Measurements from ENCODE around the gene CDCA7L.

CDCA7L gene

DNA sequence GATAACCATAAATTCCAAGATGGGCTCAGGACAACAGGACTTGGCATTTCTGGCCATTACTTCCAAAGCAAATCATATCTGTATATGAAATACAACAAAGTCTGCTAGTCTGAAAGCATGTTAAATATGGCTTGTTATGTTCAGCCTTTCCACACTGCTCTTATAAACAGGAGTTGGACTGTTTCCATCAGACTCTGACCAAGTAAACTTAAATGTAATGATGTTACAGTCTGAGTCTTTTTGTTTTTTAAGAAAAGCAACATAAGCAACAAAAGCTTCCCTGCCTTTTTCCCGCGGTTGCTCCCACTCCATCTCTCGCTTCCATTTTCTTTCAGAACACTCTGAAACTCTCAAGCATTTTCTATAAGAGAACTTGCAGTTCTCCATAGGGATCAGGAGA lies 8.1 kb upstream of the CDCA7L start:
- no peak overlapping the region for H3K4me3 Mint-ChIP-seq
- no peaks in the 10 kb centered on the region for H3K36me3 Mint-ChIP-seq (ENCODE audit: low read depth)
- H3K27ac Mint-ChIP-seq = no peak overlapping the region
- H3K4me1 Mint-ChIP-seq (ENCODE audit: low read depth) = no peaks in the 10 kb centered on the region
- peaks cover 10% of the 10 kb centered on the region for H3K27me3 Mint-ChIP-seq (ENCODE audit: low read depth)
- H3K9me3 Mint-ChIP-seq = no peaks in the 10 kb centered on the region

DNA sequence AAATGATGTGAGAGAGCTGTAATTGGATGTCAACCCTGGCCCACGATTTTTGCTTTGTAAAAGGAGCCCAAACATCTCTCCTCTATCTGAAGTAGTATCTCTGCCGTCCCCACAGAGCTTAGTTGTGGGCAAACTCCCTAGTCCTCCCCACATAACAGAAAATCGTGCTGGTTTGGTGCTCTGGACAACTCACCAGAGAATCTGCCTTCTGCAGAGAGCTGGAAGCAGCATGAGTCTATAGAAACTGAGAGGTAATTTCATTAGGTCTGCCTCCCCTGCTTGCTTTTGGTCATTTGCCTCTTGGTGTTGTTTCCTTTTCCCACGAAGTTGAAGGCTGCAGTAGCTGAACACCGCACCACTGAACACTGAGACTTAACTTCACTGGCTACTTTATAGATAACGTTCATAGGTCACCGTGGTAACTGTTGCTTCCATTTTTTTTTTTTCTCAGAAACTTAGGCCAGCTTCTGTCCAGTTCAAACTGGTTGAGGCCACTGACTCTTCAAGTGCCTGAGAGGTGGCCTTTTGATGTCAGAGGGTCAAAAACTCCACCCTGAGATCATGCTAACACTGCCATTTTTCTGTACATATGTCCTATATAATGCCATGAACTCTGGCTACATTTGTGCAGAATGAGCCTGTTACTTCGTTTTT lies 3.3 kb upstream of the CDCA7L start:
- H3K36me3 Mint-ChIP-seq (ENCODE audit: low read depth) = no peaks in the 10 kb centered on the region
- H3K4me1 Mint-ChIP-seq (ENCODE audit: low read depth) = peaks cover 27% of the 10 kb centered on the region
- no peaks in the 10 kb centered on the region for H3K9me3 Mint-ChIP-seq
- no peak overlapping the region for H3K27ac Mint-ChIP-seq
- H3K4me3 Mint-ChIP-seq = no peak overlapping the region
- peaks cover 12% of the 10 kb centered on the region for H3K27me3 Mint-ChIP-seq (ENCODE audit: low read depth)

DNA sequence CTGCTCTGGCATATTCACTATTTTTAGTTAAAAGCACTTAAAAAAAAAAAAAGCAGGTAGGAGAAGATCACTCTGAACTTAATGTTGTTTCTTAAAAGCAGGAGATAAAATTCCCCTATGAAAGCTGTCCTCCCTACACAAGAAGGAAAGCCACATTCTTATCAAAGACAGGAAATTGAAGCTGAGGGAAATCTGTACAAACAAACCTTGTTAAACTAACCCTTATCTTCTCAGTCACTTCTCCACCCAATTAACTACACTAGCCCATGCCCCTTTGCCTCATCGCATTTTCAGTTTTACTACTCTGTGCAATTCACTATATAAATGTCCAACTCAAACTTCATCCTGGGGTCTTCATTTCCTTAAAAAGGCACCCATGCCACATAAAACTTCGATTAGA lies 2.7 kb upstream of the CDCA7L start:
- Mint-ChIP-seq H3K27ac (no peak overlapping the region), H3K36me3 (ENCODE audit: low read depth) (no peaks in the 10 kb centered on the region), H3K27me3 (ENCODE audit: low read depth) (peaks cover 12% of the 10 kb centered on the region), H3K4me1 (ENCODE audit: low read depth) (peaks cover 27% of the 10 kb centered on the region), H3K9me3 (no peaks in the 10 kb centered on the region), H3K4me3 (no peak overlapping the region)

DNA sequence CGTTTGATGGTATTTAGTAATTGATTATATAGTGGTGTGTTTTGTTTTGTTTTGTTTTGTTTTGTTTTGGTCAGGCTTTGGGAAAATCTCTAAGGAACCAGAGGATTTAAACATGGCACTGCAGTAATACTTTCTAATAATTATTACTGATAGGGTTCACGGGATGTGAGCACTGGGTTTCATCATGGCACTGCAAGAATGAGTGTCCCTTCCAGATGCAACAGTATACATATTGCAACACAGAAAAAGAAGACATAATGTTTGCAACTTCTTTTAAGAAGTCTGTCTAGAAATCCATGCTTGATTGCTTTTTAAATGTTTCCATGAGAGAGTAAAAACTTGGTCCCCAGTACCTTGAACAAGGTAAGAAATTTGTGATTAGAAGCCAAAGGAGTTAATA lies 2.2 kb upstream of the CDCA7L start:
- Mint-ChIP-seq H3K27me3 (ENCODE audit: low read depth) (peaks cover 12% of the 10 kb centered on the region), H3K36me3 (ENCODE audit: low read depth) (no peaks in the 10 kb centered on the region), H3K4me3 (no peak overlapping the region), H3K9me3 (no peaks in the 10 kb centered on the region), H3K4me1 (ENCODE audit: low read depth) (peaks cover 27% of the 10 kb centered on the region), H3K27ac (no peak overlapping the region)

DNA sequence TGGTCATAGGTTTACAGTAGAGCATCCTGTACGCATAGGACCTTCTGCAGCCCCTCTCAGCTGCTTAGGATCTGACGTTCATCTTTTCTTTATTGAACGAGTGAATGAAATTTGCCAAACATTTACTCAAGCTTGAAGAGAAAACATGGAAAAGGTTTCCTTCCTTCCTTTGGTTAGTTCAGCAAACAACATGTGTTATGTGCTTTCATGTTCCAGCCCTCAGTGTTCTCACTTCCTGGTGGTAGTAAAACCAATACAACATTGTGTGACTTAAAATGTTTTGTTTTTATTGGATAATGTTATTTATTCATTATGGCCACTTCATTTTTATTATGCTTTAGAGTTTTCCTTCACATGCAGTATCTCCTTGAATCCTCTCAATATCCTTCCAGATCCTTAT lies 1.4 kb upstream of the CDCA7L start:
- Mint-ChIP-seq H3K9me3 (no peaks in the 10 kb centered on the region), H3K27ac (no peak overlapping the region), H3K27me3 (ENCODE audit: low read depth) (peaks cover 12% of the 10 kb centered on the region), H3K4me1 (ENCODE audit: low read depth) (peaks cover 33% of the 10 kb centered on the region), H3K4me3 (no peak overlapping the region), H3K36me3 (ENCODE audit: low read depth) (no peaks in the 10 kb centered on the region)

DNA sequence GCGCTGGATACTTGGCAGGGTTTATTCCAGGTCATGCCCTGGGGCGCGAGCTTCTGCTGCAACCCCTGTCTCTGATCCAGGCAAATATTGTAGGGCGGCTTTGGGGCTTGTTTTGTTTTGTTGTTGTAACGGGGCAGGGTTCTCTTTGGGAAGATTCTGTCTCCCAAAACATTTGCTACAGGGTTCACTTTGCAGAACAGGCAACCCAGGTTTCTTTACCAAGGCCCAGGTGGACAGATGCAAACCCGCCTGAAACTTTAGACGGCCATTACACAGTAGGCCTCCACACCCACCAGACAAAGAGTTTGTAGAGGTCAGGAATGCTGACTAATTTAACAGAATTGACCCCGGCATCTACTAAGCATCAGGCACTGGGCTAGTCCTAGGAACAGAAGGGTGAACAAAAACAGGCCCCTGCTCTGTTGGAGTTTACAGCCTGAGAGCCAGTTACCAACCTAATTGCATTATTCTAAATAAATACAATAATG lies 567 bp upstream of the CDCA7L start:
- H3K36me3 Mint-ChIP-seq (ENCODE audit: low read depth) = no peaks in the 10 kb centered on the region
- H3K27me3 Mint-ChIP-seq (ENCODE audit: low read depth) = peaks cover 12% of the 10 kb centered on the region
- H3K27ac Mint-ChIP-seq = peak overlapping the region; percentile 70
- peaks cover 41% of the 10 kb centered on the region for H3K4me1 Mint-ChIP-seq (ENCODE audit: low read depth)
- no peaks in the 10 kb centered on the region for H3K9me3 Mint-ChIP-seq
- peak overlapping the region; percentile 91 for H3K4me3 Mint-ChIP-seq

DNA sequence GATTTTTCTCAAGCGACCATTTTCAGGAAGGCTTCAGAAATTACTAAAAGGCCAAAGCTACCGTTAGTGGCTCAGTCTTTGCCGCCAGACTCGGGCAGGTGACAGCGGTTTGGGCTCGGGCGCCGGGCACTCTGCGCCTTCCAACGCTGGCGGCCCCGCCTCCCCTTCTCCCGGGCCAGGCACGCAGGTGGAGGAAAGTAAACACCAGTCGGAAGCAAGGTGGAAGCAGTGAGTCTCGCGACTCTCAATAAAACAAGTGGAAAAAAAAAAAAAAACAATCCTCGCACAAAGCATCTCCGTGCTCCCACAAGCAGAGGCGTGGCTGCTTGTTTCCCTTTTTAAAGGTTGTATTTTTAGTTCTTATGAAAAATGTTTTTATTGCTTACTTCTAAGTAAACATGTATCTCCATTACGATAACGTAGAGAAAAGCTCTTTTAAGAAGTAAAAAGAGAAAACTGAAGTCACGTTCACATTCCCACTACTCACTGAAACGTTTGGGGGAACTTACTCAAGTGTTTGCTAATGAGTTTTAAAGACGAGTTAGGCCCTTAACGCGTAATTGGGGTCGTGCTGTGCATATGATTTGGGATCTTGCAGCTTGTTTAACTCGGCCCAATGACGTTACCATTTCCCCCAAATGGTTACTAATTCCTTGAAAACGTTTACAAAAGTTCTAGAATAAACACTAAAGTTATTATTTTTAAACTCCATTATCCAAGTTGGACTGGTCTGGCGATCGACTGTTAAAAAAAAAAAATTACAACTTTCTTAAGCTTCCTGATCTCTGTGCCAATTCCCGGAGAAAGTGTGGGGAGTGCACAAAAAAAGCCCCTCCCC lies 864 bp downstream of the CDCA7L start:
- H3K36me3 Mint-ChIP-seq (ENCODE audit: low read depth) = no peaks in the 10 kb centered on the region
- H3K27me3 Mint-ChIP-seq (ENCODE audit: low read depth) = peaks cover 12% of the 10 kb centered on the region
- peak overlapping the region; percentile 79 for H3K27ac Mint-ChIP-seq
- no peaks in the 10 kb centered on the region for H3K9me3 Mint-ChIP-seq
- H3K4me1 Mint-ChIP-seq (ENCODE audit: low read depth) = peaks cover 43% of the 10 kb centered on the region
- peak overlapping the region; percentile 91 for H3K4me3 Mint-ChIP-seq

DNA sequence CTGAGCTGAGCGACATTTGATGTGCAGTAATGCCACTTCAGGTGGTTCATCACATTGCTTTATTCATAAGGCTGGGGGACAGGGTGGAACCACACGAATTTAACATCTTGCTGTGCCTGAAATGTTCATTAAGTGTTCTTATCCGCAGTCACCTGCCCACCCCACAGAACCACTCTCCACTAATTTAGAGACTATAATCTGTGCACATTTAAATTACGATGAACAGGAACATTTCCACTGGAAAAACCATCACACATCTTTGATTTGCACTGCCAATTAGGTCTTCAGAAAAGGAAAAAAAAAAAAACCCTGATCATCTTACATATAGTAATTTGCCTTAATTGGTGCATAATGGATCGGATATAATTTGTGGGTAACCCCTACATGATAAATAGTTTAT lies 2.3 kb downstream of the CDCA7L start:
- H3K9me3 Mint-ChIP-seq = no peaks in the 10 kb centered on the region
- H3K27me3 Mint-ChIP-seq (ENCODE audit: low read depth) = no peaks in the 10 kb centered on the region
- H3K4me1 Mint-ChIP-seq (ENCODE audit: low read depth) = peaks cover 49% of the 10 kb centered on the region
- no peak overlapping the region for H3K4me3 Mint-ChIP-seq
- no peak overlapping the region for H3K27ac Mint-ChIP-seq
- H3K36me3 Mint-ChIP-seq (ENCODE audit: low read depth) = no peaks in the 10 kb centered on the region

DNA sequence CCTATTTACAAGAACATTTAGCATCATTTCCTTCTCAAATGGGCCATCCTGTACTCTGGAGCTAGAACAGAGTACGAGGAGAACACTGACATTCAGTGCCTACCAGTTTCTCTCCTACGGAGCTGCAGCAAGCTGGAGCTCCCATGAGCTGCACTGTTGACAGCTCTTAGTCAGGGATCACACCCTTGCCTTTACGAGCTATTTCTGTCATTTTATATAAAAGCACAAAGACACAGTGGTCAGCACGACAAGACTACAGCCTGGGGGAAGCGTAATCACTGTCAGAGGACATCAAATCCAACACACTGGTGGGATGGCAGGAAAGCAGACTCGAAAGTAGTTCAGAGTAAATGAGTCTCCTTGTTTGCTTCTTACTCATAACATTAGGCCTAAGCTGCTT lies 2.7 kb downstream of the CDCA7L start:
- no peaks in the 10 kb centered on the region for H3K9me3 Mint-ChIP-seq
- H3K4me3 Mint-ChIP-seq = no peak overlapping the region
- no peak overlapping the region for H3K27ac Mint-ChIP-seq
- no peaks in the 10 kb centered on the region for H3K36me3 Mint-ChIP-seq (ENCODE audit: low read depth)
- H3K4me1 Mint-ChIP-seq (ENCODE audit: low read depth) = peaks cover 48% of the 10 kb centered on the region
- H3K27me3 Mint-ChIP-seq (ENCODE audit: low read depth) = no peaks in the 10 kb centered on the region

DNA sequence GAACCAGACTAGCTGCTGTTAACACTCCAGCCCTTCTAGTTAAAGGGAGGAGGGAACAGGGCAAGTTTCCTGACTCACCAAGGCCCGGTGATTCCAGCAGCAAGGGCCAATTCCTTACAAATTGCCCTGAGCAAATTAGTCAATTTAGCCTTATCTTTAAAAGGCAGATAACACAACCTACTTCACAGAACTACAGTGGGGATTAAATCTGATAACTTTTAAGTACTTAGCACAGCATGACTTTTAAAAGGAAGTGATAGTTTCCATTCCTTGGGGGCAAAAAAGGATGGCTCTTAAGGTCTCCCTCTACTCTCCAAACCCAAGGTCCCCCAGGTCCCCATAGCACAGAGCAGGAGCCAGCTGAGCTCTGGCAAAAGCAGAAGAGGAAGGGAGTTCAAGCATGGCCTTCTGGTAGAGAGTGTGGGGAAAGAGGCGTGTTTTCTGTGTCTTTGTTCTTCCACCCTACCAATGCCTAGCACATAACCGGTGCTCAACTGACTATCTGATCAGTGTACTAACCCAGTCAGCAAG lies 4.0 kb downstream of the CDCA7L start:
- H3K4me1 Mint-ChIP-seq (ENCODE audit: low read depth) = peaks cover 38% of the 10 kb centered on the region
- peaks cover 3% of the 10 kb centered on the region for H3K9me3 Mint-ChIP-seq
- peak overlapping the region; percentile 29 for H3K27ac Mint-ChIP-seq
- H3K36me3 Mint-ChIP-seq (ENCODE audit: low read depth) = peaks cover 5% of the 10 kb centered on the region
- H3K27me3 Mint-ChIP-seq (ENCODE audit: low read depth) = no peaks in the 10 kb centered on the region
- no peak overlapping the region for H3K4me3 Mint-ChIP-seq

DNA sequence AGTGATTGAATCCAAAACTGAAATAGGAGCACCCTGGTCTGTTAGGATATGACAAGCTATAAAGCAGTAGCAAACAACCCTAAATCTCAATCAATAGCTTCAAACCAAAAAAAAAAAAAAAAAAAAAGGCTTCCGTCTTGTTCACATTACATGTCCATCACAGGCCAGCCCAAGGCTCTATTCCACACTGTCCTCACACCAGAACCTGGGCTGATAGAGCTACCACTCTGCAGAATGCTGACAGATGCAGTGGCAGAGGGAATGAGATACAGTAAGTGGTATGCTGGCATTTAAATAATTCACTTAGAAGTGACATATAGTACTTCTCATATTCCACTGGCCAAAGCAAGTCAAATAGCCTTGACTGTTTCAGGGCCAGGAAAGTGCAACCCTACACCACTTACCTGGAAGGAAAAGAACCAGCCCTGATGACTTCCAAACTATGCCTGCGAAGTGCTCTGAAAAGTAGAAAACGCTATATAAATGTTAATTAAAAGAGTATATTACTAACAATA lies 5.8 kb downstream of the CDCA7L start:
- peak overlapping the region; percentile 81 for H3K27ac Mint-ChIP-seq
- peaks cover 16% of the 10 kb centered on the region for H3K36me3 Mint-ChIP-seq (ENCODE audit: low read depth)
- H3K9me3 Mint-ChIP-seq = peaks cover 10% of the 10 kb centered on the region
- H3K4me1 Mint-ChIP-seq (ENCODE audit: low read depth) = peaks cover 32% of the 10 kb centered on the region
- H3K4me3 Mint-ChIP-seq = peak overlapping the region; percentile 13
- no peaks in the 10 kb centered on the region for H3K27me3 Mint-ChIP-seq (ENCODE audit: low read depth)

DNA sequence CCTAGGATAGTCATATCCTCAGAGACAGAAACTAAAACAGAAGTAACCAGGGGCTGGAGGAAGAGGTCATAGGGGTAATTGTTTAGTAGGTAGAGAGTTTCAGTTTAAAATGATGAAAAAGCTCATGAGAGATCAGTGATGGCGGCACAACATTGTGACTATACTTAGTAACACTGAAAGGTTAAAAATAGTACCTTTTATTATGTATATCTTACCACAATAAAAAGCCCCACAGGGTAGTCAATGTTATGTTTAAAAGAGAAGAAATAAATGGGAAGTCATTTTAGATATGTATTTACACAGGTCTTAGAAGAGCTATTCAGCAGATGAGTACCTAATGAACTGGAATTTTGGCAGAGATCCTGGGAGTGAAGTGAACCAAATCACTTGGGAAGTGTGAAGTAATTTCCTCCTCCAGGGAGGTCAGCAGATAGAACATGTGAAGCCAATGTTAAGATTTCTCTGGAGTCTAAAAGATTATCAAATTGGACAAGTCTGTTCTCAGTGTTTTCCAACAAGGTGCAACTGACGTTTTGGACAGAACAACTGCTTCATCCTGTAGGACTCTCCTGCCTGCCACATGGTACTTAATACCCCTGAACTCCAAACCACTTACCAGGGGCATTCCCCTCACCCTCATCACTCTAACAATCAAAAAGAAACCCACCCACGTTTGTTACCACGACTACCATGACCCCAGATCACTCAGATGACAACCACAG lies 6.4 kb downstream of the CDCA7L start:
- H3K27me3 Mint-ChIP-seq (ENCODE audit: low read depth) = no peaks in the 10 kb centered on the region
- H3K4me1 Mint-ChIP-seq (ENCODE audit: low read depth) = peaks cover 33% of the 10 kb centered on the region
- peak overlapping the region; percentile 81 for H3K27ac Mint-ChIP-seq
- peaks cover 10% of the 10 kb centered on the region for H3K9me3 Mint-ChIP-seq
- H3K4me3 Mint-ChIP-seq = peak overlapping the region; percentile 13
- peaks cover 19% of the 10 kb centered on the region for H3K36me3 Mint-ChIP-seq (ENCODE audit: low read depth)

DNA sequence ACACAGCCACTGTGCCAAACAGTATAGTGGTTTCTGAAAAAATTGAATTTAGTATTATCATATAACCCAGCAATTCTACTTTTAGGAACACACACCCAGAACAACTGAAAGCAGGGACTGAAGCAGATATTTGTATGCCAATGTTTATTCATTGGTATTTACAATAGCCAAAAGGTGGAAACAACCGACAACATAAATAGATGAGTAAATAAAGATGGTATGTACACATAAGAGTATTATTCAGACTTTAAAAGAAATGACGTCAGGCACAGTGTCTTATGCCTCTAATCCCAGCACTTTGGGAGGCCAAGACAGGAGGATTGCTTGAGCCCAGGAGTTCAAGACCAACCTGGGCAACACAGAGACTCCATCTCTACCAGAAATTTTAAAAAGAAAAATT lies 7.2 kb downstream of the CDCA7L start:
- Mint-ChIP-seq H3K4me3 (no peak overlapping the region), H3K4me1 (ENCODE audit: low read depth) (peaks cover 35% of the 10 kb centered on the region), H3K36me3 (ENCODE audit: low read depth) (peaks cover 21% of the 10 kb centered on the region), H3K27me3 (ENCODE audit: low read depth) (no peaks in the 10 kb centered on the region), H3K9me3 (peaks cover 10% of the 10 kb centered on the region), H3K27ac (no peak overlapping the region)

DNA sequence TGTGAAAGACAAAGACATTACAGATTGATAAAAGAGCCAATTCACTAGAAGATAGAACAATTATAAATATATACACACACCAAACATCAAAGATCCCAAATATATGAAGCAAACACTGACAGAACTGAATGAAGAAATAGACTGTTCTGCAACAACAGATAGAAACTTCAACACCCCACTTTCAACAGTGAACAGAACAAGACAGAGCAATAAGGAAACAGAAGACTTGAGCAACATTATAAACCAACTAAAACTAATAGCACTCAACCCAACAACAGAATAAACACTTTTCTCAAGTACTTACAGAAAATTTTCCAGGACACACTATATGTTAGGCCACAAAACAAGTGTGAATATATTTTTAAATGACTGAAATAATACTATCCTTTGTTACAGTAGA lies 10.9 kb downstream of the CDCA7L start:
- H3K4me3 Mint-ChIP-seq = no peak overlapping the region
- H3K27me3 Mint-ChIP-seq (ENCODE audit: low read depth) = no peaks in the 10 kb centered on the region
- H3K9me3 Mint-ChIP-seq = peaks cover 26% of the 10 kb centered on the region
- H3K27ac Mint-ChIP-seq = no peak overlapping the region
- peaks cover 19% of the 10 kb centered on the region for H3K4me1 Mint-ChIP-seq (ENCODE audit: low read depth)
- H3K36me3 Mint-ChIP-seq (ENCODE audit: low read depth) = peaks cover 35% of the 10 kb centered on the region

Measured in T-helper 1 cell treated with Interleukin-12 subunit alpha and Interleukin-12 subunit beta and Interleukin-4 antibody, amounts not matched to agents 30 μg/mL and 1 μg/mL, for 36 hours (primary cell).